Activated CD8-positive, alpha-beta T cell treated with anti-CD3 and anti-CD28 coated beads for 36 hours (primary cell): Measurements from ENCODE around the gene KLHL13. TPM values are rescaled to one million over a fixed set of nuclear protein-coding genes. Genes with fewer than 3 reads are reported as not detected.
"Not testable (repeated sequence)": the region's sequence is repeated elsewhere in the genome, so short reads cannot be mapped to it uniquely, and the experiment has no call there.

Experiments
- ATAC-seq: fragments of 200-7000 bp; cut with Tn5 transposase; one replicate; pipeline ENCODE4 v1.10.0; 2021; ENCODE audit warnings: mild to moderate bottlenecking, moderate library complexity
- CTCF ChIA-PET: fragments of 350-600 bp; sonication (Branson Sonifier 250); formaldehyde crosslinking; loops from one replicate; lab custom pipeline; 2021; ENCODE audit warnings: antibody characterized with exemption; lab: Charles Lee
- POLR2A ChIA-PET: fragments of 350-600 bp; sonication (Branson Sonifier 250); formaldehyde crosslinking; loops from one replicate; lab custom pipeline; 2021; ENCODE audit warnings: antibody characterized with exemption; lab: Charles Lee
- DNase-seq: peaks from one replicate; pipeline ENCODE4 v3.0.0-alpha.2; 2020
- H3K27ac Mint-ChIP-seq: one replicate; pipeline ENCODE4 v1.8.0; 2021; ENCODE audit warnings: mild to moderate bottlenecking, mixed read lengths
- H3K27me3 Mint-ChIP-seq: one replicate; pipeline ENCODE4 v1.8.0; 2021; ENCODE audit warnings: mixed read lengths
- H3K36me3 Mint-ChIP-seq: one replicate; pipeline ENCODE4 v1.8.0; 2021; ENCODE audit warnings: low read depth, mixed read lengths
- H3K4me1 Mint-ChIP-seq: one replicate; pipeline ENCODE4 v1.8.0; 2021; ENCODE audit warnings: low read depth, mixed read lengths
- H3K4me3 Mint-ChIP-seq: one replicate; pipeline ENCODE4 v1.8.0; 2021; ENCODE audit warnings: mild to moderate bottlenecking, moderate library complexity, mixed read lengths
- H3K9me3 Mint-ChIP-seq: one replicate; pipeline ENCODE4 v1.8.0; 2021; ENCODE audit warnings: mixed read lengths
- CTCF ChIP-seq: fragments of 200-600 bp; IDR thresholded peaks from one replicate; pipeline ENCODE4 v1.8.0; 2022; ENCODE audit warnings: antibody characterized with exemption, mild to moderate bottlenecking
- intact Hi-C: fragments of 100-400 bp; cut with micrococcal nuclease; formaldehyde crosslinking; loops from one replicate; pipeline ENCODE4 v1.10.0; 2022
- total RNA-seq, 2 experiments: library from RNA; stranded (reverse); gene quantifications; one replicate each; pipeline ENCODE4 v1.2.3, GENCODE V29; 2021

Gene KLHL13
- total RNA-seq, 2 experiments from 2014 or later, result 2.2 to 2.8 TPM

- Mint-ChIP-seq H3K27ac (no peak overlapping the region), H3K4me3 (no peak overlapping the region), H3K27me3 (no peaks in the 10 kb centered on the region), H3K9me3 (no peaks in the 10 kb centered on the region), H3K4me1 (no peaks in the 10 kb centered on the region), H3K36me3 (no peaks in the 10 kb centered on the region)
- ATAC-seq (no peak), DNase-seq (no peak)
- CTCF ChIA-PET, result no interaction called here
- intact Hi-C loops, result no loop called here
- TF ChIP-seq CTCF, result no peak
- POLR2A ChIA-PET, result no interaction called here
Measured at GRCh38 chrX:117957128-117957527, 159.5 kb downstream of the KLHL13 start.

GRCh38 chrX:117939296-117939695, 177.3 kb downstream of the KLHL13 start:
- H3K9me3 Mint-ChIP-seq, POLR2A ChIA-PET, DNase-seq, H3K4me3 Mint-ChIP-seq, H3K4me1 Mint-ChIP-seq, H3K27me3 Mint-ChIP-seq, ATAC-seq, intact Hi-C loops, H3K36me3 Mint-ChIP-seq, H3K27ac Mint-ChIP-seq, CTCF ChIA-PET: not testable (repeated sequence)

- H3K27me3 Mint-ChIP-seq, result no peaks in the 10 kb centered on the region
- DNase-seq, result no peak
- no peak overlapping the region for H3K4me3 Mint-ChIP-seq
- no peaks in the 10 kb centered on the region for H3K9me3 Mint-ChIP-seq
- POLR2A ChIA-PET, result no interaction called here
- TF ChIP-seq CTCF, result no peak
- H3K36me3 Mint-ChIP-seq, result no peaks in the 10 kb centered on the region
- no peak overlapping the region for H3K27ac Mint-ChIP-seq
- no peaks in the 10 kb centered on the region for H3K4me1 Mint-ChIP-seq
- ATAC-seq, result no peak
- CTCF ChIA-PET, result no interaction called here
- intact Hi-C loops, result no loop called here
Measured at GRCh38 chrX:117936118-117936517, 180.5 kb downstream of the KLHL13 start.

GRCh38 chrX:117930116-117930515, 186.5 kb downstream of the KLHL13 start:
- H3K4me1 Mint-ChIP-seq, H3K36me3 Mint-ChIP-seq, H3K27ac Mint-ChIP-seq, H3K27me3 Mint-ChIP-seq, ATAC-seq, DNase-seq, intact Hi-C loops, H3K9me3 Mint-ChIP-seq, POLR2A ChIA-PET, H3K4me3 Mint-ChIP-seq, CTCF ChIA-PET: not testable (repeated sequence)

- H3K4me1 Mint-ChIP-seq, result no peaks in the 10 kb centered on the region
- intact Hi-C loops, result no loop called here
- ATAC-seq (no peak), DNase-seq (no peak)
- no peaks in the 10 kb centered on the region for H3K27me3 Mint-ChIP-seq
- CTCF ChIA-PET, result no interaction called here
- POLR2A ChIA-PET, result no interaction called here
- no peak overlapping the region for H3K27ac Mint-ChIP-seq
- H3K36me3 Mint-ChIP-seq, result no peaks in the 10 kb centered on the region
- no peak for TF ChIP-seq CTCF
- no peaks in the 10 kb centered on the region for H3K9me3 Mint-ChIP-seq
- H3K4me3 Mint-ChIP-seq, result no peak overlapping the region
Measured at GRCh38 chrX:117919755-117920154, 196.9 kb downstream of the KLHL13 start.

- ATAC-seq (no peak), DNase-seq (no peak)
- H3K27me3 Mint-ChIP-seq, result no peaks in the 10 kb centered on the region
- ChIA-PET POLR2A (no interaction called here), CTCF (no interaction called here)
- intact Hi-C loops, result no loop called here
- no peaks in the 10 kb centered on the region for H3K36me3 Mint-ChIP-seq
- no peaks in the 10 kb centered on the region for H3K9me3 Mint-ChIP-seq
- H3K4me1 Mint-ChIP-seq, result no peaks in the 10 kb centered on the region
- no peak overlapping the region for H3K27ac Mint-ChIP-seq
- TF ChIP-seq CTCF, result no peak
- no peak overlapping the region for H3K4me3 Mint-ChIP-seq
Measured at GRCh38 chrX:117910216-117910615, 206.4 kb downstream of the KLHL13 start.
